ENCODE results near the gene COPG1. TPM values are rescaled to one million over a fixed set of nuclear protein-coding genes. Genes with fewer than 3 reads are reported as not detected.

Gene COPG1
- total and polyA plus RNA-seq, 2 donors (not counting 1 experiment from before 2014, with no cell fraction given): 48.9 to 85.9 TPM

- Histone ChIP-seq H3K4me3 (ENCODE audit: control extremely low read depth in 1 of 5, extremely low read depth in 1 of 5, insufficient read depth in 1 of 5, low read depth in 2 of 5, low read length in 4 of 5) (peak overlapping the region; percentile 30 to 84 (median 82)), H3K9me3 (ENCODE audit: control extremely low read depth in 1 of 3, control insufficient read depth in 2 of 3, insufficient read depth in 1 of 3, low read length in 2 of 3) (no peaks in the 10 kb centered on the region), H3K4me1 (ENCODE audit: control insufficient read depth in 2 of 2, insufficient read depth in 2 of 2, low read length in 2 of 2) (peaks cover 26 to 40% of the 10 kb centered on the region in 2 donors), H3K4me2 (replicated peaks; ENCODE audit: low read depth, low read length, poor library complexity, severe bottlenecking) (peak overlapping the region; percentile 97), H3K36me3 (replicated peaks in 1 of 2; ENCODE audit: control extremely low read depth in 1 of 2, control insufficient read depth in 1 of 2, extremely low read depth in 1 of 2, insufficient read depth in 2 of 2, low read length in 1 of 2) (no peaks in the 10 kb centered on the region), H3K27me3 (replicated peaks in 1 of 4; ENCODE audit: control extremely low read depth in 1 of 4, control insufficient read depth in 3 of 4, insufficient read depth in 4 of 4, low read length in 3 of 4) (peaks cover 0 to 30% (median 15%) of the 10 kb centered on the region in 4 experiments), H4K20me1 (ENCODE audit: control insufficient read depth, insufficient read depth, low read length, poor library complexity, severe bottlenecking) (peaks cover 19% of the 10 kb centered on the region), H3K27ac (ENCODE audit: low read length in 2 of 2) (peak overlapping the region in 1 of 2 donors; percentile 78), H3K9ac (ENCODE audit: low read length) (peak overlapping the region; percentile 74), H2AFZ (ENCODE audit: insufficient read depth, low read depth, low read length, poor library complexity, severe bottlenecking) (peak overlapping the region; percentile 94), H3K79me2 (ENCODE audit: control insufficient read depth, insufficient read depth, low read length) (peaks cover 4% of the 10 kb centered on the region)
- under 1% methylated on average over 64 of the region's 65 CpGs for WGBS (ENCODE audit: insufficient coverage)
- ChIA-PET CTCF (interaction anchor here (0.8 to 4.2 kb wide), 29 partner anchors 10 to 349 kb away, joined by 3 to 58 read pairs (median 6); partner anchors contain the start of genes COPG1 and HMCES), POLR2A (interaction anchor here (0.5 to 2.4 kb wide), 18 partner anchors 7 to 289 kb away, joined by 3 to 30 read pairs (median 4); partner anchors contain the start of genes CNBP, COPG1, HMCES and IFT122)
- H3K4me3 Mint-ChIP-seq: peak overlapping the region; percentile 82
- H3K27me3 Mint-ChIP-seq: peaks cover 18% of the 10 kb centered on the region
- peak overlapping the region; percentile 87 for H3K27ac Mint-ChIP-seq
- peak; percentile 45 for ATAC-seq (ENCODE audit: low read depth)
- DNase-seq: peak; percentile 88
- no peaks in the 10 kb centered on the region for H3K9me3 Mint-ChIP-seq (ENCODE audit: insufficient read depth)
- intact Hi-C loops (cut with micrococcal nuclease): loop anchor here (1.0 to 2.0 kb wide), 4 partner anchors 11 to 260 kb away; no protein-coding TSS in a partner anchor
- H3K4me1 Mint-ChIP-seq: peaks cover 27% of the 10 kb centered on the region
- TF ChIP-seq EZH2 (IDR thresholded peaks at IDR 0.05; ENCODE audit: borderline replicate concordance, insufficient read depth, low read depth, low read length, poor library complexity, severe bottlenecking) (no peak), CTCF (IDR thresholded peaks at IDR 0.05) (peak; percentile 71)
These were observed 67.0 kb downstream of the COPG1 start for GRCh38 chr3:129316248-129317013.
